Lung (tissue), 12 donors: ENCODE data around the gene TTC28. TPM values are rescaled to one million over a fixed set of nuclear protein-coding genes. Genes with fewer than 3 reads are reported as not detected.
"Not testable (repeated sequence)": the region's sequence is repeated elsewhere in the genome, so short reads cannot be mapped to it uniquely, and the experiment has no call there.

Source experiments
- ATAC-seq: fragments of 200-7000 bp; cut with Tn5 transposase; one replicate; pipeline ENCODE4 v1.9.1; 2020; ENCODE audit warnings: moderate number of reproducible peaks; ENCODE audit not compliant: insufficient read depth, low FRiP score
- DNase-seq, 3 donors: peaks; one replicate each; pipeline ENCODE4 v3.0.0-alpha.2; 2013 to 2017
- H3K27ac ChIP-seq, 2 donors: one replicate each; pipeline ENCODE4 v1.5.1; 2013; ENCODE audit warnings: mild to moderate bottlenecking in 2 of 2, moderate library complexity in 2 of 2, control low read depth in 1 of 2, inconsistent platforms in 1 of 2, low read depth in 1 of 2, low read length in 1 of 2
- H3K27me3 ChIP-seq, 3 donors: one replicate each; pipeline ENCODE4 v1.5.1; 2013; ENCODE audit warnings: low read length in 2 of 3; ENCODE audit not compliant: control insufficient read depth in 3 of 3, insufficient read depth in 3 of 3
- H3K36me3 ChIP-seq, 4 donors: one replicate each; pipeline ENCODE4 v1.5.1; 2013; ENCODE audit warnings: low read length in 4 of 4, mild to moderate bottlenecking in 1 of 4, moderate library complexity in 1 of 4; ENCODE audit not compliant: control insufficient read depth in 4 of 4, insufficient read depth in 4 of 4
- H3K4me1 ChIP-seq, 5 donors: one replicate each; pipeline ENCODE4 v1.5.1; 2013; ENCODE audit warnings: low read length in 5 of 5, mild to moderate bottlenecking in 2 of 5, moderate library complexity in 1 of 5; ENCODE audit not compliant: control insufficient read depth in 5 of 5, insufficient read depth in 5 of 5
- H3K4me3 ChIP-seq: one replicate; pipeline ENCODE4 v1.5.1; 2013; ENCODE audit warnings: mild to moderate bottlenecking, control low read depth, moderate library complexity
- H3K9ac ChIP-seq, 2 donors: one replicate each; pipeline ENCODE4 v1.5.1; 2013; ENCODE audit warnings: low read length in 2 of 2, control low read depth in 1 of 2; ENCODE audit not compliant: insufficient read depth in 1 of 2
- H3K9me3 ChIP-seq, 4 donors: one replicate each; pipeline ENCODE4 v1.5.1; 2013; ENCODE audit warnings: low read length in 3 of 4, mild to moderate bottlenecking in 1 of 4, moderate library complexity in 1 of 4; ENCODE audit not compliant: control insufficient read depth in 4 of 4, insufficient read depth in 3 of 4
- CTCF ChIP-seq: IDR thresholded peaks from 2 replicates; pipeline ENCODE4 v1.5.1; 2012; ENCODE audit warnings: mild to moderate bottlenecking; ENCODE audit errors: control extremely low read depth, extremely low read depth
- WGBS, 2 donors: extraction: QIAGEN DNeasy Blood & Tissue Kit; methylation state at CpG; one replicate each; pipeline ENCODE4 v1.1.7; 2013; 5-methylcytosine and 5-hydroxymethylcytosine counted together
- polyA plus RNA-seq, 2 donors: library from polyadenylated mRNA; stranded (reverse); fragments of 200-250 nt; gene quantifications; one replicate each; pipeline ENCODE4 v1.2.1, GENCODE V29; 2013
- total RNA-seq, 2 donors: library from RNA; depleted of rRNA in 1 of 2; stranded (reverse); fragments of >200 nt in 1 of 2; gene quantifications; one replicate each; pipeline ENCODE4 v1.2.1, GENCODE V29; 2014 to 2021
- donor health status: control.
- donor health status: control.
- donor health status: Bipolar disorder and iron deficiency.
- donor health status: healthy.
- donor health status: DM: yes; HTN: yes; CAD: no.

The TTC28 gene
- total and polyA plus RNA-seq, 4 donors: 4.7 to 72.2 (median 24.8) TPM

GRCh38 chr22:28497188-28497587 is 182.5 kb downstream of the TTC28 start:
- Histone ChIP-seq H3K27me3 (no peaks in the 10 kb centered on the region), H3K4me1 (no peaks in the 10 kb centered on the region), H3K9me3 (no peaks in the 10 kb centered on the region), H3K9ac (no peak overlapping the region), H3K4me3 (no peak overlapping the region), H3K36me3 (no peaks in the 10 kb centered on the region), H3K27ac (no peak overlapping the region)
- no peak for ATAC-seq
- TF ChIP-seq CTCF: no peak
- 64 to 79% methylated on average over 2 of the region's 2 CpGs for WGBS, 2 donors
- no peak for DNase-seq

- DNase-seq, H3K4me3 ChIP-seq, H3K27me3 ChIP-seq, H3K9ac ChIP-seq, H3K4me1 ChIP-seq, H3K36me3 ChIP-seq, ATAC-seq, H3K9me3 ChIP-seq, H3K27ac ChIP-seq: not testable (repeated sequence)
- 100% methylated on average over 1 of the region's 2 CpGs; no CpG with 5 or more reads in 1 of the 2 donors for WGBS, 2 donors
Measured at GRCh38 chr22:28491289-28491688, 188.4 kb downstream of the TTC28 start.

- Histone ChIP-seq H3K4me1 (no peaks in the 10 kb centered on the region), H3K27me3 (no peaks in the 10 kb centered on the region), H3K36me3 (no peaks in the 10 kb centered on the region), H3K27ac (no peak overlapping the region), H3K9me3 (no peaks in the 10 kb centered on the region), H3K4me3 (no peak overlapping the region), H3K9ac (no peak overlapping the region)
- no peak for TF ChIP-seq CTCF
- ATAC-seq (no peak), DNase-seq (no peak)
- WGBS, 2 donors: 81 to 86% methylated on average over 2 of the region's 2 CpGs
Measured at GRCh38 chr22:28488825-28489224, 190.8 kb downstream of the TTC28 start.

- H3K27me3 ChIP-seq: no peaks in the 10 kb centered on the region
- no peaks in the 10 kb centered on the region for H3K9me3 ChIP-seq
- DNase-seq (no peak), ATAC-seq (no peak)
- 97 to 100% methylated on average over 1 of the region's 1 CpG for WGBS, 2 donors
- H3K36me3 ChIP-seq: no peaks in the 10 kb centered on the region
- H3K9ac ChIP-seq: no peak overlapping the region
- no peak overlapping the region for H3K4me3 ChIP-seq
- TF ChIP-seq CTCF: no peak
- peaks cover 0 to 16% (median 3%) of the 10 kb centered on the region in 5 donors for H3K4me1 ChIP-seq
- H3K27ac ChIP-seq: no peak overlapping the region
Measured at GRCh38 chr22:28484662-28485061, 195.0 kb downstream of the TTC28 start.
